Measurements from ENCODE around the gene COQ8A. TPM values are rescaled to one million over a fixed set of nuclear protein-coding genes. Genes with fewer than 3 reads are reported as not detected.

The COQ8A gene
- total RNA-seq, 4 donors from 2014 or later, result 73.1 to 118 (median 80.9) TPM

- Histone ChIP-seq H3K9me3 (no peaks in the 10 kb centered on the region), H3K27ac (replicated peaks in 1 of 4) (peak overlapping the region; percentile 79 to 99 (median 95)), H3K4me1 (peaks cover 42 to 66% (median 65%) of the 10 kb centered on the region in 4 donors), H3K27me3 (no peaks in the 10 kb centered on the region), H3K36me3 (no peaks in the 10 kb centered on the region), H3K4me3 (peak overlapping the region; percentile 69 to 92 (median 84))
- TF ChIP-seq EP300 (IDR thresholded peaks at IDR 0.05), result no peak
- no peak for TF ChIP-seq POLR2AphosphoS5 (IDR thresholded peaks at IDR 0.05)
- no peak for TF ChIP-seq POLR2A (IDR thresholded peaks at IDR 0.05; ENCODE audit: low read depth)
- no peak for TF ChIP-seq CTCF (IDR thresholded peaks at IDR 0.05)
- WGBS, result 33% methylated on average over 6 of the region's 6 CpGs
- intact Hi-C loops (cut with DNase I), result no loop called here
- no peak for DNase-seq (ENCODE audit: extremely low spot score)
These were observed 643 bp downstream of the COQ8A start for GRCh38 chr1:226940806-226941067.

GRCh38 chr1:226942392-226942791 is 2.3 kb downstream of the COQ8A start:
- no peak for DNase-seq (ENCODE audit: extremely low spot score)
- TF ChIP-seq POLR2A (IDR thresholded peaks at IDR 0.05; ENCODE audit: low read depth) (no peak), POLR2AphosphoS5 (IDR thresholded peaks at IDR 0.05) (no peak), EP300 (IDR thresholded peaks at IDR 0.05) (no peak), CTCF (IDR thresholded peaks at IDR 0.05) (no peak)
- intact Hi-C loops (cut with DNase I), result no loop called here
- H3K9me3 ChIP-seq, result no peaks in the 10 kb centered on the region
- H3K27ac ChIP-seq (replicated peaks in 1 of 4), result peak overlapping the region; percentile 46 to 99 (median 76)
- 50% methylated on average over 3 of the region's 3 CpGs for WGBS
- H3K36me3 ChIP-seq, result no peaks in the 10 kb centered on the region
- peaks cover 55 to 80% (median 79%) of the 10 kb centered on the region in 4 donors for H3K4me1 ChIP-seq
- no peaks in the 10 kb centered on the region for H3K27me3 ChIP-seq
- peak overlapping the region; percentile 11 to 86 (median 48) for H3K4me3 ChIP-seq

GRCh38 chr1:226943156-226943555 is 3.1 kb downstream of the COQ8A start:
- Histone ChIP-seq H3K4me3 (peak overlapping the region in 3 of 4 donors; percentile 13 to 86 (median 24)), H3K4me1 (peaks cover 53 to 76% (median 75%) of the 10 kb centered on the region in 4 donors), H3K9me3 (peaks cover 0 to 6% (median 2%) of the 10 kb centered on the region in 4 donors), H3K36me3 (no peaks in the 10 kb centered on the region), H3K27me3 (no peaks in the 10 kb centered on the region), H3K27ac (replicated peaks in 1 of 4) (peak overlapping the region; percentile 46 to 99 (median 76))
- 48% methylated on average over 5 of the region's 5 CpGs for WGBS
- intact Hi-C loops (cut with DNase I), result no loop called here
- TF ChIP-seq CTCF (IDR thresholded peaks at IDR 0.05) (no peak), POLR2A (IDR thresholded peaks at IDR 0.05; ENCODE audit: low read depth) (no peak), POLR2AphosphoS5 (IDR thresholded peaks at IDR 0.05) (no peak), EP300 (IDR thresholded peaks at IDR 0.05) (no peak)
- no peak for DNase-seq (ENCODE audit: extremely low spot score)

- WGBS, result 100% methylated on average over 2 of the region's 2 CpGs
- peak overlapping the region in 3 of 4 donors; percentile 17 to 93 (median 55) for H3K27ac ChIP-seq (replicated peaks in 1 of 4)
- H3K27me3 ChIP-seq, result no peaks in the 10 kb centered on the region
- H3K4me1 ChIP-seq, result peaks cover 46 to 68% (median 67%) of the 10 kb centered on the region in 4 donors
- peaks cover 0 to 8% (median 3%) of the 10 kb centered on the region in 4 donors for H3K9me3 ChIP-seq
- H3K4me3 ChIP-seq, result no peak overlapping the region
- DNase-seq (ENCODE audit: extremely low spot score), result no peak
- H3K36me3 ChIP-seq, result no peaks in the 10 kb centered on the region
- no peak for TF ChIP-seq EP300 (IDR thresholded peaks at IDR 0.05)
- TF ChIP-seq POLR2A (IDR thresholded peaks at IDR 0.05; ENCODE audit: low read depth), result no peak
- intact Hi-C loops (cut with DNase I), result no loop called here
These were observed 3.8 kb downstream of the COQ8A start for GRCh38 chr1:226943927-226944326.

- H3K36me3 ChIP-seq, result no peaks in the 10 kb centered on the region
- peaks cover 0 to 8% (median 3%) of the 10 kb centered on the region in 4 donors for H3K9me3 ChIP-seq
- H3K27ac ChIP-seq (replicated peaks in 1 of 4), result peak overlapping the region; percentile 45 to 93 (median 52)
- no peaks in the 10 kb centered on the region for H3K27me3 ChIP-seq
- WGBS, result 65% methylated on average over 19 of the region's 19 CpGs
- H3K4me1 ChIP-seq, result peaks cover 45 to 78% (median 70%) of the 10 kb centered on the region in 4 donors
- intact Hi-C loops (cut with DNase I), result no loop called here
- H3K4me3 ChIP-seq, result peak overlapping the region in 2 of 4 donors; percentile 0 to 13
- DNase-seq (ENCODE audit: extremely low spot score), result no peak
- no peak for TF ChIP-seq EP300 (IDR thresholded peaks at IDR 0.05)
- TF ChIP-seq CTCF (IDR thresholded peaks at IDR 0.05), result no peak
These were observed 5.2 kb downstream of the COQ8A start for GRCh38 chr1:226945106-226945857.

Data from esophagus muscularis mucosa (tissue), 4 donors.